HCT116 (cell line): Measurements from ENCODE around the gene ALDH1A1.

Experiments
- EZH2 ChIP-seq: fragments of 200-600 bp; sonication (generic); IDR thresholded peaks from 2 replicates; pipeline ENCODE4 v1.6.1; 2017; ENCODE audit warnings: antibody characterized with exemption, mixed run types
- EZH2phosphoT487 ChIP-seq: fragments of 200-600 bp; IDR thresholded peaks from 2 replicates; pipeline ENCODE4 v1.6.1; 2018; ENCODE audit warnings: antibody characterized with exemption, borderline replicate concordance
- JUND ChIP-seq: IDR thresholded peaks from 2 replicates; pipeline ENCODE4 v1.6.1; 2012
- POLR2A ChIP-seq: IDR thresholded peaks from 2 replicates; pipeline ENCODE4 v1.7.0; 2011; ENCODE audit warnings: borderline replicate concordance; ENCODE audit not compliant: insufficient read depth, insufficient read length; ENCODE audit errors: extremely low read depth
- POLR2AphosphoS5 ChIP-seq: IDR thresholded peaks from 2 replicates; pipeline ENCODE4 v1.6.1; 2011; ENCODE audit warnings: mild to moderate bottlenecking, low read depth, low read length, moderate library complexity
- RAD21 ChIP-seq: IDR thresholded peaks from 2 replicates; pipeline ENCODE4 v1.6.1; 2012; ENCODE audit warnings: low read depth, mild to moderate bottlenecking
- SIN3A ChIP-seq: IDR thresholded peaks from 2 replicates; pipeline ENCODE4 v1.6.1; 2012; ENCODE audit warnings: low read depth
- TCF7L2 ChIP-seq: IDR thresholded peaks from 2 replicates; pipeline ENCODE4 v1.7.0; 2011; ENCODE audit warnings: borderline replicate concordance, inconsistent platforms; ENCODE audit not compliant: insufficient read depth, insufficient read length; ENCODE audit errors: extremely low read depth
- ZNF274 ChIP-seq: fragments of 200-500 bp; sonication (Bioruptor generic); IDR thresholded peaks from 2 replicates; pipeline ENCODE4 v1.6.1; 2014; ENCODE audit warnings: mild to moderate bottlenecking, low read depth, low read length, inconsistent platforms
- TF ChIP-seq, protein P1 (sequence below), 3 experiments: fragments of 200-600 bp in 1 of 3; sonication (generic) in 1 of 3; IDR thresholded peaks in 2 of 3; conservative IDR thresholded peaks in 1 of 3; 2 replicates each; pipeline ENCODE4 v1.5.1; 2012 to 2017; ENCODE audit warnings: low read depth in 2 of 3, low read length in 2 of 3, antibody characterized with exemption in 1 of 3, borderline replicate concordance in 1 of 3, control low read depth in 1 of 3, mild to moderate bottlenecking in 1 of 3, mixed read lengths in 1 of 3, mixed run types in 1 of 3, moderate library complexity in 1 of 3; ENCODE audit not compliant: insufficient read depth in 1 of 3
- TF ChIP-seq, protein P2 (sequence below): IDR thresholded peaks from 2 replicates; pipeline ENCODE4 v1.6.1; 2011; ENCODE audit warnings: mild to moderate bottlenecking, low read length, moderate library complexity; ENCODE audit not compliant: insufficient replicate concordance; ENCODE audit errors: extremely low read depth
- TF ChIP-seq, protein P3 (sequence below): IDR thresholded peaks from 2 replicates; pipeline ENCODE4 v1.6.1; 2012

DNA sequence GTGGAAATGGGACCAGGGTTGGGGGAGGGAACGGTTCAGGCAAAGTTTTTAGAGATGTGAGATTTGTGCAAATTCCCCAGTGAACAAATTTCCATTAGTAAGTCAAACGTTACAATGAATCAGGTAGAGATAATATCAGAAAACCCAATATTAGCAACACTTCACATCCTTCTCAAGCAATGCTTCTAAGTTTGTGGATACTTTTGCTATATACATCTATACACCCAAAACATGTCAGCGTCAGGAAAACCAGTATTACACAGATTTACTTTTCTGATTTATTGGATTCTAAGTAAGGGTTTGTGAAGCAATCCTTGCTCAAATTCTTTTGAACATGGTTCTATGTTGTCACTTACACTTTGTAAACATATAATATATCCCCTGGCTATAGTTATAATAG, 6.5 kb downstream of the ALDH1A1 start:
- TF ChIP-seq POLR2A (no peak), JUND (no peak), RAD21 (no peak), POLR2AphosphoS5 (no peak), ZNF274 (no peak), TCF7L2 (no peak), EZH2 (no peak), EZH2phosphoT487 (no peak), SIN3A (no peak)
- TF ChIP-seq, protein P1, sequence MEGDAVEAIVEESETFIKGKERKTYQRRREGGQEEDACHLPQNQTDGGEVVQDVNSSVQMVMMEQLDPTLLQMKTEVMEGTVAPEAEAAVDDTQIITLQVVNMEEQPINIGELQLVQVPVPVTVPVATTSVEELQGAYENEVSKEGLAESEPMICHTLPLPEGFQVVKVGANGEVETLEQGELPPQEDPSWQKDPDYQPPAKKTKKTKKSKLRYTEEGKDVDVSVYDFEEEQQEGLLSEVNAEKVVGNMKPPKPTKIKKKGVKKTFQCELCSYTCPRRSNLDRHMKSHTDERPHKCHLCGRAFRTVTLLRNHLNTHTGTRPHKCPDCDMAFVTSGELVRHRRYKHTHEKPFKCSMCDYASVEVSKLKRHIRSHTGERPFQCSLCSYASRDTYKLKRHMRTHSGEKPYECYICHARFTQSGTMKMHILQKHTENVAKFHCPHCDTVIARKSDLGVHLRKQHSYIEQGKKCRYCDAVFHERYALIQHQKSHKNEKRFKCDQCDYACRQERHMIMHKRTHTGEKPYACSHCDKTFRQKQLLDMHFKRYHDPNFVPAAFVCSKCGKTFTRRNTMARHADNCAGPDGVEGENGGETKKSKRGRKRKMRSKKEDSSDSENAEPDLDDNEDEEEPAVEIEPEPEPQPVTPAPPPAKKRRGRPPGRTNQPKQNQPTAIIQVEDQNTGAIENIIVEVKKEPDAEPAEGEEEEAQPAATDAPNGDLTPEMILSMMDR (IDR thresholded peaks at IDR 0.05 in 2 of 3, conservative IDR thresholded peaks at IDR 0.05 in 1 of 3; ENCODE audit: borderline replicate concordance in 1 of 3, insufficient read depth in 1 of 3, low read depth in 2 of 3, low read length in 2 of 3) = no peak
- TF ChIP-seq, protein P2, sequence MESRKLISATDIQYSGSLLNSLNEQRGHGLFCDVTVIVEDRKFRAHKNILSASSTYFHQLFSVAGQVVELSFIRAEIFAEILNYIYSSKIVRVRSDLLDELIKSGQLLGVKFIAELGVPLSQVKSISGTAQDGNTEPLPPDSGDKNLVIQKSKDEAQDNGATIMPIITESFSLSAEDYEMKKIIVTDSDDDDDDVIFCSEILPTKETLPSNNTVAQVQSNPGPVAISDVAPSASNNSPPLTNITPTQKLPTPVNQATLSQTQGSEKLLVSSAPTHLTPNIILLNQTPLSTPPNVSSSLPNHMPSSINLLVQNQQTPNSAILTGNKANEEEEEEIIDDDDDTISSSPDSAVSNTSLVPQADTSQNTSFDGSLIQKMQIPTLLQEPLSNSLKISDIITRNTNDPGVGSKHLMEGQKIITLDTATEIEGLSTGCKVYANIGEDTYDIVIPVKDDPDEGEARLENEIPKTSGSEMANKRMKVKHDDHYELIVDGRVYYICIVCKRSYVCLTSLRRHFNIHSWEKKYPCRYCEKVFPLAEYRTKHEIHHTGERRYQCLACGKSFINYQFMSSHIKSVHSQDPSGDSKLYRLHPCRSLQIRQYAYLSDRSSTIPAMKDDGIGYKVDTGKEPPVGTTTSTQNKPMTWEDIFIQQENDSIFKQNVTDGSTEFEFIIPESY = no peak
- TF ChIP-seq, protein P3, sequence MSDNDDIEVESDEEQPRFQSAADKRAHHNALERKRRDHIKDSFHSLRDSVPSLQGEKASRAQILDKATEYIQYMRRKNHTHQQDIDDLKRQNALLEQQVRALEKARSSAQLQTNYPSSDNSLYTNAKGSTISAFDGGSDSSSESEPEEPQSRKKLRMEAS = no peak
